CD4-positive, alpha-beta T cell treated with Interleukin-2 at 100 ng/mL for 4 hours (primary cell): Measurements from ENCODE around the gene SMURF2.

Experiments
- DNase-seq: peaks from one replicate; pipeline ENCODE4 v3.0.0-alpha.2; 2020; ENCODE audit warnings: low spot score

SMURF2 gene

GRCh38 chr17:64502021-64502420 is 160.1 kb downstream of the SMURF2 start:
- DNase-seq = no peak

- DNase-seq = no peak
Observed at GRCh38 chr17:64500862-64501765, 161.0 kb downstream of the SMURF2 start.

DNA sequence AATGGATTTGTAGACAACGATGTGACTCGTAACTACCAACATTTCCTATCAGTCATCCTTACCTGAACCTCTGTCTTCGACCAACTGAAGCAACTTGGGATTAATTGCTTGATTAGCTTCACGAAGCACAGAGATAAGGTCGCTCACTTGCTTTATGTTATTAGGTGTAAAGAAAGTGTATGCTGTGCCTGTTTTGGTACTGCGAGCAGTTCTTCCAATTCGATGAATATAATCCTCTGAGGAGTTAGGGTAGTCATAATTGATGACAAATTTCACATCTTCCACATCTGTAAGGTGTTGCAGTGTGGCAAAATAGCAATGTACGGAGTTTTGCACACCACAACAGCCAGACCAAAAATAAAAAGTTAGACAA is 161.6 kb downstream of the SMURF2 start:
- DNase-seq = no peak

GRCh38 chr17:64499805-64500486 is 162.2 kb downstream of the SMURF2 start:
- no peak for DNase-seq

GRCh38 chr17:64498308-64499203 is 163.6 kb downstream of the SMURF2 start:
- DNase-seq = no peak

- no peak for DNase-seq
Observed at GRCh38 chr17:64497565-64498035, 164.5 kb downstream of the SMURF2 start.

DNA sequence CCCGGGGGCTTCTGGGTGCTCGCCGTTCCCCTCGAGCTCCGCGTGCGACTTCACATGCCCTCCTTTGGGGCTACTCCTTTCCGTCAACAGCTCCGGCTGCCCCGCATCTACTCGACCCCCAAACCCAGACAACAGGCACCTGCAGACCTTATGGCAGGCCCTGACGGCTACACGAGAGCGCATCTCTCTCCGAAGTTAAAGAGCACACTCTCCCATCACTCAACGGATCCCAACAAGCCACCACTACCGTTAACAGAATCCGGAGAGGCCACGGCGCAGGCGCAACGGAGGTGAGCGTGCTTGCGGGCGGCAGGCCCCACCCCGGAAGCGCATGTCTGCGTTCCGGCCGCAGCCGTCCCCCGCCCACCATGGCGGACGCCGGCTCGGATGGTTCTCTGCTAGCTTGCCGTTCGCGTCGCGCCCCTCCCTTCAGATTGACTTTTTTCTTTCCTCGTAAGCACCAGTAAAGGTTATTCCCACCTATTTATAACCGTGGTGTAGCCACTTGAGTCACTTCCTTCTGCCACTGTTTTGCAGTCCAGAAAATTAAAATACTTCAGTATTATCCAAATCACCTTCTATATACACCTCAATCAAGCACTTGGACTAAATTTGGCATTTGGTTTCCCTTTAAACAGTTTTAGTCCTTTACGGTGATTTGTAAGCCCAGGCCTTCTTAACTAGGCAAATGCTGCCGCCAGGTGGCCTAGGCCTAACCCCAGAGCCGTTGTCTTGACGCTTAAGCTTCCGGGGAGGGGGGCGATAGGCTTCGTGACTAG is 165.1 kb downstream of the SMURF2 start, which contains the start of gene POLG2:
Gene POLG2 (minus strand): TSS at position 269 of the 779 bp plus-strand sequence. CDS start 86 bp downstream, at position 183.
- DNase-seq = peak; percentile 95

DNA sequence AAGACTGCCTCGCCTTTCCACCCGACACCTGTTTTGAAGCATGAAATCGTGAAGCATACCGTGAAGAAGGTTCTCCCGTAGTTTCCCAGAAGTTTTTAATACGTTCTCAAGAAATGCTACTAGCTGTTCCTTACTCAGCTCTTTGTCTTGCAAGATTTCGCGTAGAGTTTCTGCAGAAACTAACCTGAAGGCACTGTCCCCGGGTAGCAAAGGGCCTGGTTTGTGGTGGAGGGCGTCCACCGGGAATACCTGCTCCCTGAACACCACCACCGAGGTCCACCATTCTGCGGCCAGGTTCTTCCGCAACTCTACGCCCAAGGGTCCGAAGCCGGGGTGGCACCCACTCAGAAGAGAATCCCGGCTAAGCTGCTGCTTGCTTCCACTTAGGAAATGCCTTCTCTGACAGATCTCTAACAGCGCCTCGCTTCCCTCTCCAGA is 165.7 kb downstream of the SMURF2 start:
- DNase-seq = peak; percentile 12
